ENCODE measurements around the gene BCAS3.

The BCAS3 gene

GRCh38 chr17:61208301-61209105, 530.9 kb downstream of the BCAS3 start:
- no peak overlapping the region for H3K4me3 ChIP-seq (ENCODE audit: low read depth, low read length)
- in situ Hi-C loops (cut with HindIII; ENCODE audit: low sequenced_read_pairs): no loop called here

GRCh38 chr17:61209106-61209439, 531.4 kb downstream of the BCAS3 start:
- in situ Hi-C loops (cut with HindIII; ENCODE audit: low sequenced_read_pairs): no loop called here
- TF ChIP-seq CTCF (IDR thresholded peaks at IDR 0.05; ENCODE audit: low read depth, low read length, missing control alignments): no peak
- no peak for DNase-seq (ENCODE audit: low read depth)
- H3K4me3 ChIP-seq (ENCODE audit: low read depth, low read length): no peak overlapping the region

More at GRCh38 chr17:61208301-61209105, 530.9 kb downstream of the BCAS3 start:
- DNase-seq (ENCODE audit: low read depth): no peak
- no peak for TF ChIP-seq CTCF (IDR thresholded peaks at IDR 0.05; ENCODE audit: low read depth, low read length, missing control alignments)

- in situ Hi-C loops (cut with HindIII; ENCODE audit: low sequenced_read_pairs): no loop called here
- DNase-seq (ENCODE audit: low read depth): no peak
- no peak for TF ChIP-seq CTCF (IDR thresholded peaks at IDR 0.05; ENCODE audit: low read depth, low read length, missing control alignments)
- no peak overlapping the region for H3K4me3 ChIP-seq (ENCODE audit: low read depth, low read length)
Measured at GRCh38 chr17:61209525-61209924, 531.9 kb downstream of the BCAS3 start.

- no peak for TF ChIP-seq CTCF (IDR thresholded peaks at IDR 0.05; ENCODE audit: low read depth, low read length, missing control alignments)
- no peak for DNase-seq (ENCODE audit: low read depth)
- no peak overlapping the region for H3K4me3 ChIP-seq (ENCODE audit: low read depth, low read length)
- in situ Hi-C loops (cut with HindIII; ENCODE audit: low sequenced_read_pairs): no loop called here
Measured at GRCh38 chr17:61211236-61211635, 533.6 kb downstream of the BCAS3 start.

GRCh38 chr17:61212655-61213054, 535.0 kb downstream of the BCAS3 start:
- in situ Hi-C loops (cut with HindIII; ENCODE audit: low sequenced_read_pairs): no loop called here
- no peak for DNase-seq (ENCODE audit: low read depth)
- TF ChIP-seq CTCF (IDR thresholded peaks at IDR 0.05; ENCODE audit: low read depth, low read length, missing control alignments): no peak
- no peak overlapping the region for H3K4me3 ChIP-seq (ENCODE audit: low read depth, low read length)

GRCh38 chr17:61214753-61215152, 537.1 kb downstream of the BCAS3 start:
- in situ Hi-C loops (cut with HindIII; ENCODE audit: low sequenced_read_pairs): no loop called here
- DNase-seq (ENCODE audit: low read depth): no peak
- TF ChIP-seq CTCF (IDR thresholded peaks at IDR 0.05; ENCODE audit: low read depth, low read length, missing control alignments): no peak
- no peak overlapping the region for H3K4me3 ChIP-seq (ENCODE audit: low read depth, low read length)

Measured in astrocyte of the cerebellum (primary cell).